Measurements from ENCODE around the gene SERPINE3.

The SERPINE3 gene

DNA sequence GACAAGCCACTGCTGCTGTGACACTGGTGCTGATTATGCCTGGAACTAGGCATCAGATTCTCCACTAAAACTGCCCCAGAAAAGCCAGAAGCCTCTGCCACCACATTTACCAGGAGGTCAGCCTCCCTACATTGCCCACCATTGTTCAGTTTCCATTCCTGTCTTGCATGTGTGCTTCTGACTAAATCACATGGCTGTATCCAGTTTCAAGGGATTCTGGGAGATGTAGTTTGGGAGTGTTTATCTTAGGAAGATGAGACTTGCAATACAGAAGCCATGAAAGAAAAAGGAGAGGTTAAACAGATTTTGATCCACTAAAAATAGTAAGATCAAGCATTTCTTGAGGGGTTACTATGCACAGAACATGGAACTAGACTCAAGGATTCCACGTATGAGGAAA, 40.7 kb upstream of the SERPINE3 start:
- H3K36me3 ChIP-seq (replicated peaks in 1 of 2; ENCODE audit: control insufficient read depth in 2 of 2, insufficient read depth in 2 of 2, low read length in 2 of 2), result no peaks in the 10 kb centered on the region
- H3K9ac ChIP-seq (ENCODE audit: low read depth, low read length, poor library complexity), result no peak overlapping the region
- H4K91ac ChIP-seq (ENCODE audit: low read depth, low read length, poor library complexity), result no peak overlapping the region
- H3K23ac ChIP-seq (ENCODE audit: low read depth, low read length, poor library complexity), result no peak overlapping the region
- no peak overlapping the region for H2BK5ac ChIP-seq (ENCODE audit: low read length)
- peaks cover 0 to 17% (median 0%) of the 10 kb centered on the region in 3 experiments for H3K27me3 ChIP-seq (ENCODE audit: control insufficient read depth in 3 of 3, insufficient read depth in 3 of 3, low read depth in 1 of 3, low read length in 3 of 3)
- peak overlapping the region; percentile 89 for H2AFZ ChIP-seq (ENCODE audit: low read length)
- WGBS, 2 donors (ENCODE audit: extremely low coverage in 2 of 2, insufficient read length in 2 of 2, insufficient replicate concordance in 1 of 2), result no CpG with 5 or more reads among the region's 1 CpG
- peak overlapping the region; percentile 84 for H4K8ac ChIP-seq (ENCODE audit: low read depth, low read length)
- H2BK120ac ChIP-seq (ENCODE audit: low read depth, low read length), result no peak overlapping the region
- H2AK5ac ChIP-seq (ENCODE audit: low read depth, low read length), result peak overlapping the region; percentile 53
- no peak overlapping the region for H3K4me2 ChIP-seq (ENCODE audit: insufficient read depth, low read length, poor library complexity, severe bottlenecking)
- no peak for DNase-seq (ENCODE audit: low spot score)
- H3K18ac ChIP-seq (ENCODE audit: low read length), result no peak overlapping the region
- H3K79me1 ChIP-seq (ENCODE audit: low read depth, low read length), result no peaks in the 10 kb centered on the region
- peaks cover 7 to 12% of the 10 kb centered on the region in 2 donors for H3K4me1 ChIP-seq (ENCODE audit: control insufficient read depth in 2 of 2, insufficient read depth in 1 of 2, low read depth in 1 of 2, low read length in 2 of 2)
- H3K9me3 ChIP-seq (replicated peaks in 1 of 2; ENCODE audit: control insufficient read depth in 2 of 2, insufficient read depth in 1 of 2, low read depth in 1 of 2, low read length in 2 of 2), result no peaks in the 10 kb centered on the region
- H2BK15ac ChIP-seq (ENCODE audit: low read length), result no peak overlapping the region
- H3K14ac ChIP-seq (ENCODE audit: low read length), result no peak overlapping the region
- H3K4me3 ChIP-seq (ENCODE audit: low read length in 2 of 2), result no peak overlapping the region
- no peak overlapping the region for H2BK12ac ChIP-seq (ENCODE audit: low read length)
- H3K27ac ChIP-seq (replicated peaks; ENCODE audit: low read length), result no peak overlapping the region
- no peak overlapping the region for H3K4ac ChIP-seq (ENCODE audit: low read length)

DNA sequence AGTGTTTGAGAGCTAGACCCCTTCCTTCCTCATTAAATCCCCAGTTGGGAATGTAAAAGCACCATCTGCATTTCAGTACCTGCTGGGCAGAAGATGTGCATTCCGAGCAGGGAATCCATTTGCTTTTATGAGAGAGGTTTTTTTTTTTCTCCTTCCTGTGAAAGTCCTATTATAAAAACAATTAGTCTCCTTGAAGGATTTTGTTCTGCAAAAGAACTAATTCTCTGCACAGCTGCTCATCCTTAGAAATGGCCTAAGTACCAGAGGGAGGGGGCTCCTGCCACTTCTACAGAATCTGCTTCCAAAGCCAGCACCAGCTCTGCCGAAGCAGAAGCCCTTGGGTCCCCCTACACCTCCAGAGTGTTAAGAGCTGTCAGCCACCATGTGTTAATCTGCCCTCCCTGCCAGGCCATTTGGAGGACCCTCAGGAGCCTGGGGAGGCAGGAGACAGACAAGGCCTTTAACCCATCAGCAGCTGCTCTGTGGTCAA, 36.4 kb upstream of the SERPINE3 start:
- Histone ChIP-seq H3K4ac (ENCODE audit: low read length) (no peak overlapping the region), H3K27me3 (ENCODE audit: control insufficient read depth in 3 of 3, insufficient read depth in 3 of 3, low read depth in 1 of 3, low read length in 3 of 3) (no peaks in the 10 kb centered on the region), H3K79me1 (ENCODE audit: low read depth, low read length) (no peaks in the 10 kb centered on the region), H3K4me1 (ENCODE audit: control insufficient read depth in 2 of 2, insufficient read depth in 1 of 2, low read depth in 1 of 2, low read length in 2 of 2) (peaks cover 7 to 16% of the 10 kb centered on the region in 2 donors), H4K91ac (ENCODE audit: low read depth, low read length, poor library complexity) (no peak overlapping the region), H3K4me3 (ENCODE audit: low read length in 2 of 2) (no peak overlapping the region), H2AK5ac (ENCODE audit: low read depth, low read length) (no peak overlapping the region), H3K9ac (ENCODE audit: low read depth, low read length, poor library complexity) (no peak overlapping the region), H3K36me3 (replicated peaks in 1 of 2; ENCODE audit: control insufficient read depth in 2 of 2, insufficient read depth in 2 of 2, low read length in 2 of 2) (no peaks in the 10 kb centered on the region), H3K23ac (ENCODE audit: low read depth, low read length, poor library complexity) (no peak overlapping the region), H2AFZ (ENCODE audit: low read length) (peak overlapping the region; percentile 32), H3K18ac (ENCODE audit: low read length) (no peak overlapping the region), H3K27ac (replicated peaks; ENCODE audit: low read length) (peak overlapping the region; percentile 68), H2BK15ac (ENCODE audit: low read length) (no peak overlapping the region), H3K14ac (ENCODE audit: low read length) (no peak overlapping the region), H4K8ac (ENCODE audit: low read depth, low read length) (no peak overlapping the region), H3K4me2 (ENCODE audit: insufficient read depth, low read length, poor library complexity, severe bottlenecking) (no peak overlapping the region), H2BK120ac (ENCODE audit: low read depth, low read length) (no peak overlapping the region), H3K9me3 (replicated peaks in 1 of 2; ENCODE audit: control insufficient read depth in 2 of 2, insufficient read depth in 1 of 2, low read depth in 1 of 2, low read length in 2 of 2) (no peaks in the 10 kb centered on the region), H2BK5ac (ENCODE audit: low read length) (no peak overlapping the region), H2BK12ac (ENCODE audit: low read length) (no peak overlapping the region)
- WGBS, 2 donors (ENCODE audit: extremely low coverage in 2 of 2, insufficient read length in 2 of 2, insufficient replicate concordance in 1 of 2), result no CpG with 5 or more reads among the region's 2 CpGs
- peak; percentile 48 for DNase-seq (ENCODE audit: low spot score)

DNA sequence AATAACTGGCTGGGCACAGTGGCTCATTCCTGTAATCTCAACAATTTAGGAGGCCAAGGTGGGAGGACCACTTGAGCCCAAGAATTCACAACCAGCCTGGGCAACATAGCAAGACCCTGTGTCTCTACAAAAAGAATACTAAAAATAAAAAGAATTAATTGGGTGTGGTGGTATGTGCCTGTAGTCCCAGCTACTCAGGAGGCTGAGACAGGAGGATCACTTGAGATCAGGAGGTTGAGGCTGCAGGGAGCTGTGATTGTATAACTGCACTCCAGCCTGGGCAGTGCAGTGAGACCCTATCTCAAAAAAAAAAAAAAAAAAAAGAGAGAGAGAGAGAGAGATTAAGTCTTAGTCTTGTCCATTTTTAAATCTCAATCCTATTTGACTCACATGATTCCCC, 35.6 kb upstream of the SERPINE3 start:
- H3K9ac ChIP-seq (ENCODE audit: low read depth, low read length, poor library complexity), result no peak overlapping the region
- no peak overlapping the region for H4K8ac ChIP-seq (ENCODE audit: low read depth, low read length)
- H3K79me1 ChIP-seq (ENCODE audit: low read depth, low read length), result no peaks in the 10 kb centered on the region
- peak overlapping the region; percentile 68 for H3K27ac ChIP-seq (replicated peaks; ENCODE audit: low read length)
- no peak overlapping the region for H3K14ac ChIP-seq (ENCODE audit: low read length)
- no peak for DNase-seq (ENCODE audit: low spot score)
- no peak overlapping the region for H2BK120ac ChIP-seq (ENCODE audit: low read depth, low read length)
- H2AFZ ChIP-seq (ENCODE audit: low read length), result no peak overlapping the region
- no peak overlapping the region for H2BK5ac ChIP-seq (ENCODE audit: low read length)
- H2BK15ac ChIP-seq (ENCODE audit: low read length), result no peak overlapping the region
- H4K91ac ChIP-seq (ENCODE audit: low read depth, low read length, poor library complexity), result no peak overlapping the region
- H2BK12ac ChIP-seq (ENCODE audit: low read length), result no peak overlapping the region
- H3K23ac ChIP-seq (ENCODE audit: low read depth, low read length, poor library complexity), result no peak overlapping the region
- peaks cover 4 to 14% of the 10 kb centered on the region in 2 donors for H3K4me1 ChIP-seq (ENCODE audit: control insufficient read depth in 2 of 2, insufficient read depth in 1 of 2, low read depth in 1 of 2, low read length in 2 of 2)
- no peaks in the 10 kb centered on the region for H3K27me3 ChIP-seq (ENCODE audit: control insufficient read depth in 3 of 3, insufficient read depth in 3 of 3, low read depth in 1 of 3, low read length in 3 of 3)
- H3K4me3 ChIP-seq (ENCODE audit: low read length in 2 of 2), result no peak overlapping the region
- no peak overlapping the region for H2AK5ac ChIP-seq (ENCODE audit: low read depth, low read length)
- no peak overlapping the region for H3K4me2 ChIP-seq (ENCODE audit: insufficient read depth, low read length, poor library complexity, severe bottlenecking)
- H3K4ac ChIP-seq (ENCODE audit: low read length), result no peak overlapping the region
- H3K36me3 ChIP-seq (replicated peaks in 1 of 2; ENCODE audit: control insufficient read depth in 2 of 2, insufficient read depth in 2 of 2, low read length in 2 of 2), result no peaks in the 10 kb centered on the region
- H3K18ac ChIP-seq (ENCODE audit: low read length), result no peak overlapping the region
- no peaks in the 10 kb centered on the region for H3K9me3 ChIP-seq (replicated peaks in 1 of 2; ENCODE audit: control insufficient read depth in 2 of 2, insufficient read depth in 1 of 2, low read depth in 1 of 2, low read length in 2 of 2)

DNA sequence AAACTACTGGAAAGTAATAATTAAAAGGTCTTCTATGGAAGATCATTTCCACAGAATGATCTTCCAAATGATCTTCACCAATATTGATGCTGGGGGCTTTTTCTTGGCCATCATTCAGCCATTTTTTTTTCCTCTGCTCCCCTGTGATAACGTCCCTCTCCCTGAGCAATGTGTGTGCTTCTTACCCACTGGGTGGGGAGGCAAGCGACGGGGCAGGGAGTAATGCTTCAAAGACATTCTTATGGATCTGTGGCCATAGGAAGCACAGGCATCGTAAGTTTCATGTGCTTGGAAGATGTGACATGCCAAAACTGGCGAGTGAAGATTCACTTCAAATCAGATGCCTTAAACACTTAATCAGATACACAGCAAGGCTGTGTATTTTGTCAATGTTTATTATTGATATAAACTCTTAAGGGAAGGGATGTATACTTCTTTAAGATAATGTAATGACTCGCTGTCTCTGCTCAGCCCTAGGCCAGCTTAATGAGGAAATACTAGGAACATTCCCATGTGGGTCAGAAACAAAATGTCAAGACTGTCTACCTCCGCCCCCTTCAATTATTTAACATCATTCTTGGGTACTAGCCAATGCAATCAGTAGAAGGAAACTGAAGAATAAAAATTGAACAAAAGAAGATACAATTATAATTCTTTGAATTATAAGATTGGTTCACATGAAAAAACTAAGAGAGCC, 34.1 kb upstream of the SERPINE3 start:
- Histone ChIP-seq H2AK5ac (ENCODE audit: low read depth, low read length) (no peak overlapping the region), H3K36me3 (replicated peaks in 1 of 2; ENCODE audit: control insufficient read depth in 2 of 2, insufficient read depth in 2 of 2, low read length in 2 of 2) (no peaks in the 10 kb centered on the region), H3K14ac (ENCODE audit: low read length) (no peak overlapping the region), H3K4me1 (ENCODE audit: control insufficient read depth in 2 of 2, insufficient read depth in 1 of 2, low read depth in 1 of 2, low read length in 2 of 2) (peaks cover 4 to 16% of the 10 kb centered on the region in 2 donors), H3K79me1 (ENCODE audit: low read depth, low read length) (no peaks in the 10 kb centered on the region), H3K9me3 (replicated peaks in 1 of 2; ENCODE audit: control insufficient read depth in 2 of 2, insufficient read depth in 1 of 2, low read depth in 1 of 2, low read length in 2 of 2) (no peaks in the 10 kb centered on the region), H3K27me3 (ENCODE audit: control insufficient read depth in 3 of 3, insufficient read depth in 3 of 3, low read depth in 1 of 3, low read length in 3 of 3) (no peaks in the 10 kb centered on the region), H2AFZ (ENCODE audit: low read length) (no peak overlapping the region), H3K18ac (ENCODE audit: low read length) (peak overlapping the region; percentile 67), H3K9ac (ENCODE audit: low read depth, low read length, poor library complexity) (no peak overlapping the region), H2BK12ac (ENCODE audit: low read length) (no peak overlapping the region), H3K23ac (ENCODE audit: low read depth, low read length, poor library complexity) (no peak overlapping the region), H3K4me2 (ENCODE audit: insufficient read depth, low read length, poor library complexity, severe bottlenecking) (no peak overlapping the region), H4K91ac (ENCODE audit: low read depth, low read length, poor library complexity) (no peak overlapping the region), H3K4ac (ENCODE audit: low read length) (no peak overlapping the region), H4K8ac (ENCODE audit: low read depth, low read length) (no peak overlapping the region), H2BK15ac (ENCODE audit: low read length) (no peak overlapping the region), H2BK120ac (ENCODE audit: low read depth, low read length) (no peak overlapping the region), H2BK5ac (ENCODE audit: low read length) (no peak overlapping the region), H3K4me3 (ENCODE audit: low read length in 2 of 2) (no peak overlapping the region), H3K27ac (replicated peaks; ENCODE audit: low read length) (no peak overlapping the region)
- no CpG with 5 or more reads among the region's 7 CpGs for WGBS, 2 donors (ENCODE audit: extremely low coverage in 2 of 2, insufficient read length in 2 of 2, insufficient replicate concordance in 1 of 2)
- DNase-seq (ENCODE audit: low spot score), result no peak
